MM.1S (cell line): ENCODE results near the gene RIIAD1.

ENCODE experiments used
- EZH2 ChIP-seq: fragments of 300-600 bp; sonication (generic); optimal IDR thresholded peaks from 2 replicates; pipeline ENCODE3; 2017; ENCODE audit warnings: low read depth, mild to moderate bottlenecking, antibody characterized with exemption, low read length, mixed read lengths
- TF ChIP-seq, protein P1 (sequence below): fragments of 300-600 bp; sonication (generic); IDR thresholded peaks from 2 replicates; pipeline ENCODE4 v1.5.1; 2016; ENCODE audit warnings: antibody characterized with exemption, low read length, mixed read lengths

DNA sequence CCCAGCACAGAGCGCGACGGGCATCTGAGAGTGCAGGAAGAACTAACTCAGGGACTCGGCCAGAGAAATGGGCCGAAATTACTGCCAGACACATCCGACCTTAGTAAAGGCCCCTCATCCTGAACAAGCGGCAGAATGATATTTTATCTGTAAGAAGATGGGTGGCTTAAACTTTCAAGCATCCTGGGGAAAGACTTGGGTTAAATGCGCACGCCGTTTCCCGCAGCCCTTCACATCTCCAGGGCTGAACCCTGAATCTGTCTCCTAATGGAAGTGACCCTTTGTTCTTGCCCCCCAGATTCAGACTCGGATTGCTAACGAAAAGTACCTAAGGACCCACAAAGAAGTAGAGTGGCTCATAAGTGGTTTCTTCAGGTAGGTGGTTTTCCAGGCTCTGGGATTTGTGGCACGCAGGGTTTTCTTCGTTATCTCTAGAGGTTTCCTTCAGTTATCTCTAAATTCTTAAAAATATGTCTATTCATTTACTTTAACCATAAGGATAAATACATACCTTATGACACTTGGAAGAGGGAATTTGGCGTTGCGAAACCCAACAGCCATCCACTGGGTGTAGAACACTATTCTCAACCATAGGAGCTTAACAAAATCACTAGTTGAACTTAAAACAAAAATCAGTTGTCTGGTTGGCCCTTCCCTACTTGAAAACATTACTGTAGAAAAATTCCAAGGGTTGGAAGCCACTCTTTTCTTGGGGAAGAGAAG is 627 bp downstream of the RIIAD1 start:
- TF ChIP-seq, protein P1, sequence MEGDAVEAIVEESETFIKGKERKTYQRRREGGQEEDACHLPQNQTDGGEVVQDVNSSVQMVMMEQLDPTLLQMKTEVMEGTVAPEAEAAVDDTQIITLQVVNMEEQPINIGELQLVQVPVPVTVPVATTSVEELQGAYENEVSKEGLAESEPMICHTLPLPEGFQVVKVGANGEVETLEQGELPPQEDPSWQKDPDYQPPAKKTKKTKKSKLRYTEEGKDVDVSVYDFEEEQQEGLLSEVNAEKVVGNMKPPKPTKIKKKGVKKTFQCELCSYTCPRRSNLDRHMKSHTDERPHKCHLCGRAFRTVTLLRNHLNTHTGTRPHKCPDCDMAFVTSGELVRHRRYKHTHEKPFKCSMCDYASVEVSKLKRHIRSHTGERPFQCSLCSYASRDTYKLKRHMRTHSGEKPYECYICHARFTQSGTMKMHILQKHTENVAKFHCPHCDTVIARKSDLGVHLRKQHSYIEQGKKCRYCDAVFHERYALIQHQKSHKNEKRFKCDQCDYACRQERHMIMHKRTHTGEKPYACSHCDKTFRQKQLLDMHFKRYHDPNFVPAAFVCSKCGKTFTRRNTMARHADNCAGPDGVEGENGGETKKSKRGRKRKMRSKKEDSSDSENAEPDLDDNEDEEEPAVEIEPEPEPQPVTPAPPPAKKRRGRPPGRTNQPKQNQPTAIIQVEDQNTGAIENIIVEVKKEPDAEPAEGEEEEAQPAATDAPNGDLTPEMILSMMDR = no peak
- no peak for TF ChIP-seq EZH2
